GOT3 (cell line): Measurements from ENCODE around the gene ELAVL1.

ENCODE experiments used
- DNase-seq: peaks from one replicate; lab custom pipeline; 2025; ENCODE audit warnings: mixed read lengths; lab: John Stamatoyannopoulos, UW

The ELAVL1 gene

DNA sequence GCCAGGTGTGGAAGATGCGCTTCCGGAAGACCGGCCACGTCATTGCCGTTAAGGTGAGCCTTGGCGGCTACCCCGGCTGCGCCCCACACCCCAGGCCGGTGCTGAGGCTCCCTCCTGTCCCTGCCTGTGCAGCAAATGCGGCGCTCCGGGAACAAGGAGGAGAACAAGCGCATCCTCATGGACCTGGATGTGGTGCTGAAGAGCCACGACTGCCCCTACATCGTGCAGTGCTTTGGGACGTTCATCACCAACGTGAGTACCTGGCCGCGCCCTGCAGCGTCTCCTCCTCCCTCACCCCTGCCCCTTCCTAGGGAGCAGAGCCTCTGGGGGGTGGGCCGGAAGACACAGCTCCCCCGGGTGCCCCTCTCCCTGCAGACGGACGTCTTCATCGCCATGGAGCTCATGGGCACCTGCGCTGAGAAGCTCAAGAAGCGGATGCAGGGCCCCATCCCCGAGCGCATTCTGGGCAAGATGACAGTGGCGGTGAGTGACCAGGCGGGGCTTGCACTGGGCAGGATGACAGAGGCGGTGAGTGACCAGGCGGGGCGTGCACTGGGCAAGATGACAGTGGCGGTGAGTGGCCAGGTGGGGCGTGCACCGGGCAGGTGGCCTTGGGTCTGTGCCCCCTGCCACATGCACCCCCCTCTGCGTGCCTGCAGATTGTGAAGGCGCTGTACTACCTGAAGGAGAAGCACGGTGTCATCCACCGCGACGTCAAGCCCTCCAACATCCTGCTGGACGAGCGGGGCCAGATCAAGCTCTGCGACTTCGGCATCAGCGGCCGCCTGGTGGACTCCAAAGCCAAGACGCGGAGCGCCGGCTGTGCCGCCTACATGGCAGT is 94.9 kb downstream of the ELAVL1 start:
- DNase-seq = no peak

DNA sequence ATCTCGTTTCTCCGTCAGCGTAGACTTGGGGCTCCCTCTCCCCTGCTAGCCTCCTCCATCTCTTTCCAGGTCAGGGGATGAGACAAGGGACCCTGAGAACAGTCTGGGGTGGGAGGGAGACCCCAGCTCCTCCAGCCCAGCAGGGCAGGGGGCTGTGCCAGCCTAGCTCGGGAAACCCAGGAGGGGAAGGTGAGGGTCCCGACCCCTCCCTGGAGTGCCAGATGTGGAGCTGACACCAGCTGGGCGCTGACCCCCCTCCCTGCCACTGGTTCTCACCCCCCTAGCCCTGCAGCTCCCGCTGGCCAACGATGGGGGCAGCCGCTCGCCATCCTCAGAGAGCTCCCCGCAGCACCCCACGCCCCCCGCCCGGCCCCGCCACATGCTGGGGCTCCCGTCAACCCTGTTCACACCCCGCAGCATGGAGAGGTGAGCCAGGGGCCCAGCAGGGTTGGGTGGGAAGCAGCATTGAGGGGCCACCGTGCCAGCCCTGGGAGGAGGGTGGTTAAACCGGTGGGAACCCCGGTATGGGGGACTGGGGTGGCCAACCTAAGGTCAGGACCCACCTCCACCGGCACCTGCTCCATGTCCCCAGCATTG is 95.9 kb downstream of the ELAVL1 start:
- DNase-seq = no peak

DNA sequence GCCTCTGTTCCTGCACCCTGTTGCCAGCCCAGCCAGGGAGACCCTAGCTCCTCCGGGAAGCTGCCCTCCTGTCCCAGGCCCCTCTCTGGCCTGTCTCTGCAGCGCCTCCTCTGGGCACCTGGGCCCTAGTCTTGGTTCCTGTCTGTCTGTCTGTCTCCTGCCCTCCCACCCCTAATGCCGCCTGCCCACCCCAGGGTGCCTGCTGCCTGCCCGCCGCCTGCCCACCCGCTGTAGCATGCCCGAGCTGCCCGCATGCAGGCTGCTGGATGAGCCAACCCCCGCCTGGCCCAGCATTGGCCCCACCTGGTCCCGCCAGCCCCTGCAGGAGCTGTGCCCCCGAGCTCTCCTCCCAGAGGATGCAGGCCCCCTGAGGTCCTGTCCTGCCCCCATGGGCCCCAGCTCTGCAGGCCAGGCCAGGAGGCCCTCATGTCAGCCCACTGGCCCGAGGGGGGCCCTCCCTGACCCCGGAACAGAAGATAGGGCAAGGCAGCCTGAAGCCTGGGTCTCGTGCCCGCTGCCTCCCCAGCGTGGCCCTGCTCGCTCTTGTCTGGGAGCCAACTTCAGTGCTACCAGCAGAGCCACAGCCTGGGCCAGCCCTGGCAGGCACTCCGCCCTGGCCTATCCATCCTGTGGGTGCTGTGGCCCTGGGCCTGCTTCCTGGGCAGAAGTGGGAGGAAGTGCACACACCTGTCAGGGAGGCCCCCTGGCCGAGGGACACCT is 96.5 kb downstream of the ELAVL1 start:
- DNase-seq = no peak
